ENCODE measurements around the gene ICE2.

ICE2 gene

DNA sequence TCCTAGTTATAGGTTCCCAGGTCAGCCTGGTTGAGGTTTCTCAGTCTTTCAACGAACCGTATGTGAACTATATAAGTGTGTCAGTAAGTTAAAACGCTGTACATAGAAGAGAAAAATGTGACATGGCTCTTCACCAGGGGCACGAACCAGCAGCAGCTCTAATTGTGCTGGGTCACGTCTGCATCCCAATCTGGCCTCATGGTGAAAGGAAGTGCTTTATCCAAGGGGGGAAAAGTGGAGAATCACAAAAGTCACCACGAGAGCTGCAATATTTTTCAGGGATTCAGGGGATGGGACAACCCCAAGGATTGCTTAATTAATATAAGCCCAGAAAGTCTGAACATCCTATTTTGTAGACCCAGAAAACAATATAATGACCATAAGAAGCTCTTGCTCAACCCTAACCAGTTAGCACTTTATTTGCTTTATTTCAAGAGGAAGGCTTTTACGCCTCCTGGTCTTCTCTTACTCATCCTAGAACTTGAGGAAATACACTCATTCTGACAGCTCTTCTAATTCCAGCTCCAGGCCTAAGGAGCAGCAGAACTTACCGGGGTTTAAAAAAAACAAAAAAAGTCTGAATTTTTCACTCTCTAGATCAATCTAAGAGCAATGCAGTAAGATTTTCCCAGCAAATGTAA is 97.7 kb downstream of the ICE2 start:
- no peak for DNase-seq
- intact Hi-C loops (cut with DNase I), result no loop called here

DNA sequence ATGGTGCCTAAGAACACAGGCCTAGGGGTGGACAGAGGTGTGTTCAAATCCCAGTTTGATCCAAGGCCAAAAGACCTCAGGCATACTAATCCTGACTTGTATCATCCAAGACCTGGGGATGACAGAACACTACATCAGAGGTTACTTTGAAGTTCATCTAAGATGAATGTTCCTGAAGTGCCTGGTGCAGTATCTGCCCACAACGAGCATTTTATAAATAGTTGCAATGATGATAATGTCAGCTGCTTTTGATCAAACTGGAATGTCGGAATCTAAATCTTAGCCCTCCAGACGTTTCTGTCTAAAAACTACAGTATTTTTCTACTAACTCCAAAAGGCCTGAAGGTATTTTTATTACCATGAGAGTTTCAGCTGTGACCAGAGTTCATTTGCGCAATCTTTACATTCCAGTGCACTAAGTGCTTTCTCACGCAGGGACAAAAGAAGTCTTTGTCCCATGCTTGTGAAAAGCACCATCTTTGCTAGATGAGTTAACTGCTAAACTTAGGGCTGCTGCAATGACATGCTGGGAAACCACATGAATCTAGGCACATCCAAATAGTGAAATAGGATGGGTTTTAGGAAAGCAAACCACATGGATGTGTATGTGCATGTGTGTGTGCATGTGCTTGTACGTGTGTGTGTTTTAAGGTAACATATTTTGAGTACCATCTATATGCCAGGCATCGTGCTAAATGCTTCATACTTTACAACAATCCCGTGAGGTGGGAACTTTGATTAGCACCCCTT is 99.2 kb downstream of the ICE2 start:
- intact Hi-C loops (cut with DNase I), result no loop called here
- no peak for DNase-seq

DNA sequence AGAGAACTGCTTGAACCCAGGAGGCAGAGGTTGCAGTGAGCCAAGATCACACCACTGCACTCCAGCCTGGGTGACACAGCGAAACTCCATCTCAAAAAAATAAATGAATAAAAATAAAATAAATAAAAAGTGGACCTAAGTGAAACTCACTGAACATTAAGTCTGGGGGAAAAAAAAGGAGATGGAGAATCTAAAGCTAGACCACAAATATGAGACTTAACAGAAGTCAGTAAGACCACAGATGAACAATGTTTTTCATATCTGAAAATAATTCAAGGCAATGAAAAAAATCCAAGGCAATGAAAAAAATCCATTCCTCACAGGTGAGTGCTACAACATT is 99.8 kb downstream of the ICE2 start:
- intact Hi-C loops (cut with DNase I), result no loop called here
- no peak for DNase-seq

DNA sequence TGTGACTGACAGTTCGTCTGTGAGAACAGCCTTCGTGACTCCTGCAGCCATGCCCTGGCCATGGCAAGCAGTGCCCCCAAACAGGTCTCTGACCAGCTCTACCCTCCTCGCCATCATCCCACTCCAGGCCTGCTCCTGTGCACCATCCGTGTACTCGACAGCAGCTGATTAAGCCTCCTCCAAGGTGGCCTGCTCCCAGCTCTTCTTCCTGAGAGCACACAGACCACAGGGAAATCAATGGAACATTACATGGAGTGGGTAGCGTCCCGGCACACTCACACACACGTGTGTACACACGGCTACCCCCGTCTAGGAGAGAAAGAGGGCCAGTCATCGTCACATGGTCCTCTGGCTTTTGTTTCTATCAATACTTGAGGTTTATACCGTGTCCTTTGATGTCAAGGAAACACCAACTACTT is 102.3 kb downstream of the ICE2 start:
- intact Hi-C loops (cut with DNase I), result no loop called here
- no peak for DNase-seq

DNA sequence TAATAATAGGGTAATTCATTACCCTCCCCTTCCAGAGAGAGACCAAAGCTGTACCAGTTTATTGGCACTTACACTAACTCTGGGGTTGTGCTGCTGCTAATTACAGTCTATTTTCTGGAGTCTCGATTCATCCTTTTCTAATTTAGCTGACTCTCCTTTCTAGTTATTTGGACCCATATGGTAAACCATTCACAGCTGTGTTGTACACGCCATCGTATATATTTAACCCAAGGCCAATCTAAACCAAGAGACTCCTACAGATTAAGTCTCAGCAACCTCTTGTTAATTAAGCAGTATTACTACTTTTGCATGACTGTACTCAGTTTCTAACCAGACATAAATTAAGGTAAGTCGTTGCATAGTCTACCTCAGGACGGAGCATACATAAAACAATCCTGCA is 103.6 kb downstream of the ICE2 start:
- DNase-seq, result no peak
- intact Hi-C loops (cut with DNase I), result no loop called here

DNA sequence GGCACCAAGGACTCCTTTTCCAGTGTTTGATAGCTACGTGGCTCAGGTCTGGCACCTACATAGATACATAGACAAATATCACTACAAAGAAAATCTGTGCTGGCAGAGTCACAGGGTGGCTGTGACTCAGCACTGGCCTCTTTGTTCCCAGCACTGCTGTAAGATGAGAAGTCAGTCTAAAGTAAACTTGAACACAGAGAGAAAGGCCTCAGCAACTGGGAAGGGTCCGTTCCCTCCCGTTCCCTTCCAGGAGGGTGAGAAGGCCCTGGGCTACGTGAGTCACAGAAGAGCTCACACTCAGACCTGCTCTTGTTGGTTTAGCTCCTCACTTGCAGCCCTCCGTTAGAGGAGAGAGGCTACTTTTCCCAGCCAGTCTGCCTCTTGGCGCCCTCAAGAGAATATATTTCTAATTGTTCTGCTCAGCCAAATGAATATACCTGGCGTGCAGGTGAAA is 104.3 kb downstream of the ICE2 start:
- peak in 6 of 42 donors; percentile 4 to 56 (median 28) for DNase-seq
- intact Hi-C loops (cut with DNase I), result no loop called here

DNA sequence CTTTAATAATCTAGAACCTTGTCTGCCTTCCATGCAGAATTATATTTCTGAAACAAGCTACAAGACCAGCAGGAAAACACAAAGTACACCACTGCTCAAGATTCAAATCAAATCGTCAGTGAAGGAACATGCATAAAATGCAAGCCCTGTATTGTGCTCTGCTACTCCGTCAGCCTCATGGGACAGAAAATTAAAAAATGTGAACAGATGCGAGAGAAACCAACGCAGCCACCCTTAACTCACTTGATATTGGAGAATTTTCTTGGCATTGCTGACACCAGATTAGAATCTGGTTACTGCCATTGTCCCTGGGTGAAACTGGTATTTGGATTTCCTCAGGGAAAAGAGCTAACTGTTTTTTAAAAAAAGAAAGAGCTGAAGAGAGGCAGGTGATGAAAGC is 104.7 kb downstream of the ICE2 start:
- no peak for DNase-seq
- intact Hi-C loops (cut with DNase I), result no loop called here

DNA sequence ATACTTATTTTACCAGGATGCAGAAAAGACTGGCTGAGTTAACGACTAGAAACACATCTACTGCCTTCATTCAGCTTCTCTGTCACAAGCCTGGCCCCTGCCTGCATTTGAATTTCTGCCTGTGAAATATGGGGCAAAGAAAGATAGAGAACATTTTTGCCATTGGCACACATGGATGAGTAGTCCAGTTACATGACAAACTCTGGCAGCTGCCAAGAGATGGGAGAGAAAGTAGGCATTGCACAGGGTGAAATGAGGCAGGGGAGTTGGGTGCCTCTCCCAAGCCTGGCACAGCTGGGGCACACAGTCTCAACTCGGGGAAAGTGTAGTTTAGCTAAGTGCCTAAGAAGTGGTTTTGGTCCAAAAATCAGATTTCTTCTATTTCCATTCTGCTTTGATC is 105.2 kb downstream of the ICE2 start:
- no peak for DNase-seq
- intact Hi-C loops (cut with DNase I), result no loop called here

DNA sequence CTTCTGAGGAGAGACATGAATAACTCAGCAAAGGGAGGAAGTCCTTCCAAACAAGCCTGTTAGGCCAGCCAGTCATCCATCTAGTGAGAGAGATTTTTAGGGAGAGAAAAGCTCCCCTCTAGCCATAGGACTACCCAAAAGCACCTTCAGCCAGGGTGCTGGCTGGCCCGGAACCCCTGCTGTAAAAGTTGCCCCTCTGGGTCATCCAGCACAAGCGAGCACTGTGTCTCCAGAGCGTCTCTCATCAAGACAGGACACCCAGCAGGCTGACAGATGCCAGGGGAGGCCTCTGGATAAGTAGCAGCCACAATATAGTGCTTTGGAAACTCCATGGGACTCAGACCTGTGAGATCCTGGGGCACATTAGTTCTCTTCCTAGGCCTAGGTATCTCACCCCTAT is 105.6 kb downstream of the ICE2 start:
- intact Hi-C loops (cut with DNase I), result no loop called here
- no peak for DNase-seq

DNA sequence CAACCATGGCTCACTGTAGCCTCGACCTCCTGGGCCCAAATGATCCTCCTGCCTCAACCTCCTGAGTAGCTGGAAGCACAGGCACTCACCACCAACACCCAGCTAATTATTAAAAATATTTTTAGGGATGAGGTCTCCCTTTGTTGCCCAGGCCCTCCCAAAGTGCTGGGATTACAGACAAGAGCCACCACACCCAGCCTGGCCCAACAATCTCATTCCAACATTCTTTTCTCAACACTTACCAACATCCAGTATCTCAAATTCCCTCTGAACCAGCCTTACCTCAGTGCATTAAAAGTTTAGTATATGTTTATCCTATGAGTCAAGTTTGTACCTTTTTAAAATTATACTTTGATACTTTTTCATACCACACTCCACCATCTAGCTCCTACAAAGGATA is 106.2 kb downstream of the ICE2 start:
- intact Hi-C loops (cut with DNase I), result no loop called here
- DNase-seq, result no peak

DNA sequence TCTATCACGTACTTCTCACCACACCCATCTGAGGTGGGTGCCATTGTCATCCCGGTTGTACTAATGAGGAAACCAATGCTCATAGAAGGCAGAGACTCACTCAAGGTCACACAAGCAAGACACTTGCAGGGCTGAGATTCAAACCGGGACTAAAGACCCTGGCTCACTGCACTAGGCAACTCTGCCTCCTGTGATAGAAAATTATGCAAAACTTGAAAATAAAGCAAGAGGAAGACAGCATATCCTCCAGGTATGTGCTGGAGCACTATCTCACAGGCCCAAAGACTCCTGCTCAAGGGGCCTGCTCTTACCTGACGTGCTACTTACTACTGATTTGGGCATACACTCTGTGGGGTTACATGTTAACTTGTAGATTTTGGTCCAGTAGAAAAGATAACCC is 106.7 kb downstream of the ICE2 start:
- DNase-seq, result no peak
- intact Hi-C loops (cut with DNase I), result no loop called here

DNA sequence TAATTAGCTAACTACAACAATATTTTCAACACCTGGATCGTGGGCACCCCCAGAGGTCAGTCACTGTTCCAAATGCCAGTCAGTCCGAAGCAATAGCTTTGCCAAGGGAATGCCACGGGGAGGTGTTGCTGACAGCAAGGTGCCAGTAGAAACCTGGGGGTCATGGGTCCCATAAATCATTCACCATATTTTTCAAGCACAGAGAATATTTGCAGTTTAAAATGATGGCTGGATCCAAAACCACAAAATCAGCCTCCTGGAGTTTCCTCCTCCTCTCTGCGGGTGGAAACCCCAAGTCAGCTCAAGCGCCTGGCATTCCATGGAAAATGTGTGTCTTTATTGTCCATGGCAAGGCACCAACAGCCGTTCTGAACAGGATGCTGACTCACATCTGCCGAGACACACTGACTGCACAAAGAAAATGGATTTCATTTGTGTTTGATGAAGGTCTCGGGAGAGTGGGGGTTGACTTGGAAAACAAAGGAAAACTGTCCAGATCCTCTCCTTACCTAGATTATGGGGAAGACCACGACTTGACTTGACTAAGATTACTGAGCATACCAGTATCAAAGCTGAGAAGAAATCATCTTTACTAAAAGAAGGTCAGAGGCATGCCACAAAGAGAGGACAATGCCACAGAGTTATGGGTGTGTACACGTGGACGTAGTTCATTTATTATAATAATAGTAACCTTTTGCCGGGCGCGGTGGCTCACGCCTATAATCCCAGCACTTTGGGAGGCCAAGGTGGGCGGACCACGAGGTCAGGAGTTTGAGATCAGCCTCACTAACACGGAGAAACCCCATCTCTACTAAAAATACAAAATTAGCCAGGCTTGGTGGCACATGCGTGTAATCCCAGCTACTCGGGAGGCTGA is 107.5 kb downstream of the ICE2 start:
- intact Hi-C loops (cut with DNase I), result no loop called here
- no peak for DNase-seq

DNA sequence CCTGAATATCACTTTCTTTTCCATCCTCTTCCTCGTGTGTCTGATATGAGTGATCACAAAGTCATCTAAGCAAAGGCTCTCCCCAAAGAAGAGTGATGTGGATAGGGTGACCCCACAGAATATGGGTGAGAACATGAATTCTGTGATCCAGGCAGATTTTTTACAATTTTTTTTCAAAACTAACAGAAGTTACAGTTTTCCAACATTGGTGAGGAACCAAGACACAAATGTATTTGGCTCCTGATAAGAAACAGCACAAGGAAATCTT is 108.1 kb downstream of the ICE2 start:
- intact Hi-C loops (cut with DNase I), result no loop called here
- no peak for DNase-seq

DNA sequence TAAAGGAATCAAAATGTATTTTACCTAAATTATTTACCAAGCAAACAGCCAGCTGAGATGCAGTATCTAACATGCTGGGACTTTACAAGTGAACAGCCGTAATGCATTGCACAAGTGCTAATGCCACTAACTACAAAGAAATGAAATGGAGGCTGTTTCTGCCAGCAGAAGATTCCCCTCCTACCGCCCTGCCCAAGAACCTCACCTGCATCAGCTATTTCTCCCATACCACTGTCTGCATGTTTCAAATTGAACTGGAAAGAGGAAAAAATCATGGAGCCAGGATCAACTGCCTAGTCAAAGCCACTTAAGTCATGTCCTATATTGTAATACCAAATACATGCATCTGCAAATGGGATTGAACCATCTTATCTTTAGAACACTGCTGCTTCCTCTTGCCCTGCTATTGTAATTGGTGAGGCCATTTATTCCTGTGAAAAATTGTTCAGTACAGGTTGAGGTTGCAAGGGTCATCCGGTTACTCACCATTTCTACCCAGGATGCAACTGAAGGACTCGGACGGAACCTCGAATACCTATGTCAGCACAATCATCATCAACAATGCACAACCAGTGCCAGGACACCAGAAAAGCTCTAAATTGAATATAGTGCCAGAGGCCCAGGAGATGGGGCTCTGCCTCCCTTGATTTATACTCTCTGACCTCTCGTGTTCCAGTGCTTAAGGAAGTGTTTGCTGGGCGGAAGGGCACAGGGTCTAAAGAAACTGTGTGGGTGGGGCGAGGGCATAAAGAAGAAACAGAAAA is 108.7 kb downstream of the ICE2 start:
- no peak for DNase-seq
- intact Hi-C loops (cut with DNase I), result no loop called here

DNA sequence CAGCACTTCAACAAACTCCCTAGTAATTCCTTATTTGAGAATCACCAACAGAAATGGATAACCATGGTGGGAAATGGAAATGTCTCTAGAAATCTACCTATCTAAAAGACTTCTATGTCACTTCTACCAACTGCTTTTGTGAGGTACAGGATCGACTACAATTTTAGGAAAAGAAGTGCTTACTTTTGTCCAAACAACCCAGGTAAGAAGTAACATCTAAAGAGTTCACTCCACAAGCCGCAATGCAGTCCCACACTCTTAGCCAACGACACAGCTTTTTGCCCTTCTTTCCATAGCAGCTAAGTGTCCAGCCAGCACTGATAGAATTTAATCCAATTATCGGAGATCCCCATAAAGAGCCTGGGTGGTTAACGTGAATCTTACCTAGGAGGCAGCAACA is 109.2 kb downstream of the ICE2 start:
- intact Hi-C loops (cut with DNase I), result loop anchor here (10.0 kb wide), 1 partner anchor 75 kb away; no protein-coding TSS in a partner anchor

More for the DNA sequence above, 109.2 kb downstream of the ICE2 start:
- no peak for DNase-seq

Data from head of caudate nucleus (tissue), 42 donors.